HG03175 (cell line): ENCODE data around the gene VPS37C.

Experiments used
- ATAC-seq: cut with Tn5 transposase; IDR thresholded peaks from one replicate; pipeline ENCODE4 v1.9.1; 2021; ENCODE audit warnings: mild to moderate bottlenecking, moderate library complexity; ENCODE audit not compliant: unreplicated experiment

VPS37C gene

DNA sequence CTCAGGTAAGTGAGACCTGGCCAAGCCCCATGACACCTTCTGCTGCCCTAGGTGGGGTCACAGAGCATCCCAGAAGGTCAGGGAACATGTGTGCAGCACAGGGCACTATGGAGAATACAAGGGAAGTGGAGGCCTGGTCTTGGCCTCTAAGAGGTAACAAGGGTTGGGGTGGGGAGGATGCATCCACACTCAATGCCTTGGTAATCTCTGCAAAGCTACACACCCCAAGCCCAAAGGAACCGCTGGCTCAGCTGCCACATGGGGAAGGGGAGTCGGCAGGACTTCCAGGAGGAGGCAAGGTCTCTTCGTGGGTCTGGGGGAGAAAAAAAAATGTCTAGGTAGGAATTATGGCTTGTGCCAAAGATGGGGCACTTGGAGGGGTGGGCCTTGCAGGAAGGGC is 41.7 kb downstream of the VPS37C start:
- no peak for ATAC-seq

GRCh38 chr11:61119055-61119454 is 42.2 kb downstream of the VPS37C start:
- no peak for ATAC-seq

DNA sequence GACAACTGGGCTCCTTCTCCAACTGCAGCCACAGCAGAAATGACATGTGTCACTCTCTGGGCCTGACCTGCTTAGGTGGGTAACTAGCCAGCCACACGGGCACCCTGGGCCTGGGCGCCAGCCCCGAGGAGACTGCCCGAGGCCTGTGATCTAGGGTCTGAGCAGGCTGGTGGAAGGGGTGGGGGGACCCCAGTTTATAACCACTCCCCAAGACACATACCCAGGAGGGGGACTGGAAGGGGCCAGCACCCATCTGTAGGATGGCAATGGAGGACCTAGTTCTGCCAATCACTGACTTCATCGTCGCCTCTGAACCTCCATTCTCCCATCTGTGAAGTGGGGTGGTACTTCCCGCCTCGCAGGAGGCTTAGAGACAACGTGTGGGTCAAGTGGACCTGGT is 42.8 kb downstream of the VPS37C start:
- no peak for ATAC-seq

GRCh38 chr11:61118004-61118403 is 43.2 kb downstream of the VPS37C start:
- ATAC-seq, result no peak

- no peak for ATAC-seq
These were observed 44.1 kb downstream of the VPS37C start for GRCh38 chr11:61117168-61117520.

DNA sequence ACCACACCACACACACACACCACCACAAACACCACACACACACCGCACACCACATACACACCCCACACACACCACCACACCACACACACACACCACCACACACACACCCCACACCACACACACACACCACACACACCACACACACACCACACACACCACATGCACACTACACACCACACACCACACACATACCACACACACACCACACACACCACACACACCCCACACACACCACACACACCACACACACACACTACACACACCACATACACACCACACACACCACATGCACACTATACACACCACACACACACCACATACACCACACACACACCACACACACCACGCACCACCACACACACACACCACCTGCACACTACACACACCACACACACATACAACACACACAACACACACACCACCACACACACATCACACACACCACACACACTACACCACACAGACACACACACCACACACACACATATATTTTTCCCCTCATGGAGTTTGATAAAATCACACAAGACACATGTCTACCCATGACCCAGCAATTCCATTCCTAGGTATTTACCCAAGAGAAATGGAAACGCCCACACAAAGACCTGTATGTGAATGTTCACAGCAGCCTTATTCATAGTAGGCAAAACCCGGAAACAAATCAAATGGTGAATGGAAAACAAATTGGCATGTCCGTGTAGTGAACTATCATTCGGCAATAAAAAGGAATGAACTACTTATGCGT is 44.6 kb downstream of the VPS37C start:
- ATAC-seq, result no peak

DNA sequence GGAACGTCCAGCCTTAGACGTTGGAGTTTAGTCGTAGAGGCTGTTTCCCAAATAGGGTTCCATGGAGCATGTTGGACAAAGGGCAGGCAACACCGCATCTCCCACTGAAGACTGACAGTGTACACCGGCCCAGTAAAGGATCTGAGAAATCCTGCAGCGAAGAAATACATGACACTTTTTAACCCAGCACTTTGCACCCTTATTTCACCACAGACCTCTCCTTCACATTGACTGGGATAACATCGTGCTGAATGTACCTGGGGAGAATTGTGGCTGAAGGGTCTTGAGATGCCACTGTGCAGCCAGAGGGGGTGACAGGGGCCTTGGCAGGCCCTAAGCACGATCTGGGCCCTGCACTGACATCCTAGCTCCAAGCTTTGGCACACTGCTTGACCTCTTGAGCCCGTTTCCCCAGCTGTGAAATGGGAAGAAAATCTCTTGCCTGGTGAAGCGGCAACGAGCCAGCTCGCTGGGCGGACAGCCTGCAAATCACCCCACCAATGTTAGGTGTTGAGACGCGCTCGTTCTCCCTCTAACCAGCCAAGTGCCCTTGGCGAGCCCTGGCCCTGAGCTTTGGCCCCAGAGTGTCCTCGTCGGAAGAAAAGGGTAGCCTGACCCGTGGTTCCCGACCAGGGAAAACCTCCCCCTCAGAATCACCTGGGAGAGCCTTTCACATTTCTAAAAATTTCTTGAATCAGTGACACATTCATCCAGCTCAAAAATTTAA is 45.6 kb downstream of the VPS37C start:
- no peak for ATAC-seq

DNA sequence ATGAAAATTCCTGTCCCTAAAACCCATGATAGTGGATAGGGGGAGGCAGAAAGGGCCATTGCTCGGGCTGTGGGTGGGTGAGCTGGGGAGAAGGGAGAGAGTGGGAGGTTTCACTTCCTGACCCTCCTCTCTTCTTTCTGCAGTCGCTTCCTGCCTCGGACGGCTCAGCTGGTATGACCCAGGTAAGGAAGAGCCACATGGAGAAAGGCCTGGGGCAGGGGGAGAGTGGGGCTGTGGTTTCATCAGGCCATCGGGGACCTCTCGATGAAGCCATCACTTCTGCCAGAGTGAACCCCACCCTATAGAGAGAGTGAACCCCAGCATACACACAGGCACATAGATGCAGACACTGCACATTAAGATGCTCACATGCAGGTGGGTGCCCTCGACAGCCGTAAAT is 46.3 kb downstream of the VPS37C start:
- no peak for ATAC-seq

GRCh38 chr11:61113201-61113600 is 48.0 kb downstream of the VPS37C start:
- no peak for ATAC-seq

DNA sequence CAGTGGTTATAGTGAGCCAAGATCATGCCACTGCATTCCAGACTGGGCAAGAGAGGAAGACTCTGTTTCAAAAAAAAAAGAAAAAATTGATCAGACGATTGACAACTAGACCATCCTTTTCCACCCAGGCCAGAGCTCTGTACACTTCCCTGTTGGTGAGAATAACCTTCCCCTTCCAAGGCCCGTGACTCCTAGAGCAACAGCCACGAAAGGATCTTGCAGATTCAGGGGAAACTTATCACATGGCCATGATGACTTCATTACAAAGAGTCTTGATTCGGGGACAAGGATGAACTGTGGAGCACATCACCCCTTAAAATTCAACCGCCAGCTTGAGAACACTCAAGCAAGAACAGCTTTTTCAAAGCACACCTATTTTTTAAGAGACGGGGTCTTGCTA is 48.7 kb downstream of the VPS37C start:
- ATAC-seq, result no peak

DNA sequence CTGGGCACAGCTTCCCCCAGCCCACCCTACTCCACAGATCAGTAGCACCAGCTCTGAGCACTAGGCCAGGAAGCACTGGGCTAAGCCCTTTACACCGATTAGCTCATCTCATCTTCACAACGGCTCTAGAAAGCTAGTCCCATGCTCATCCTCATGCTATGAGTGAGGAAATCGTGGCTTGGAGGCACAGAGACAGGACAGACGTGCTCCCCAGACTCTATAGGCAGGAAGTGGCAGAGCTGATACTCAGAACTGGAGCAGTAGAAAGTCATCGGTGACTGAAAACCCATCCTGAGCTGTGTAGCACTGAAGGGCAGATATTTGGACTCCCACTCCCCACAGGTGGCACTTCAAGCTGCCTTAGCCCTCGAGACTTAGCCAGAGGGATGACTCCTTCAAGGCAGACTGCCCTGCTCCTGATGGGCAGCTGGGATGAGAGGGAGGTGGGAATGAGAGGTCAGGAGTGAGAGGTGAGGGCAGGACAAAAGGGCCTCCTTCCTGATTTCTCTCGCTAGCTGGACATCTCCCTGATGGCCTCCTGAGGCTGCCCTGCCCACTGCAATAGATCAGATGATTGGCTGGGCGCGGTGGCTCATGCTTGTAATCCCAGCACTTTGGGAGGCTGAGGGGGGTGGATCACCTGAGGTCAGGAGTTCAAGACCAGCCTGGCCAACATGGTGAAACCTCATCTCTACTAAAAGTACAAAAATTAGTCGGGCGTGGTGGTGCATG is 49.3 kb downstream of the VPS37C start:
- no peak for ATAC-seq

- ATAC-seq, result no peak
These were observed 50.2 kb downstream of the VPS37C start for GRCh38 chr11:61111050-61111435.

- no peak for ATAC-seq
These were observed 50.8 kb downstream of the VPS37C start for GRCh38 chr11:61110255-61111049.

GRCh38 chr11:61109671-61110070 is 51.6 kb downstream of the VPS37C start:
- ATAC-seq, result no peak

- ATAC-seq, result no peak
These were observed 52.2 kb downstream of the VPS37C start for GRCh38 chr11:61108847-61109585.

DNA sequence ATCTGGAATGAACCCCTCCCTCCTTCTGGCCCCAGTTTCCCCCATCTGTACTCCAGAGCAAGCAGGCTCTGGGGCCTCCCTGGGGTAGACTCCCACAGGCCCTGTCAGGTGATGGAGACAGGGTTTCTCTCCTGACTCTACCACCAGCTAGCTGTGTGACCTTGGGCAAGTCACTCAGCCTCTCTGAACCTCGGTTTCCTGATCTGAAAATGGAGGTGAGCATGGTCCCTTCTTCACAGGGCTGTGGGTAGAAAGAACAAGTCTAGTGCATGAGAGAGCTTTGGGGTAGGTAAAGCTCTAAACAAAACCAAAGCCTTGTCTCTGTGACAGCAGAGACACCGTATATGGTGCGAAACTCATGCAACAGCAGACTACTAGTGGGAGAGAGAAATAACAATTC is 53.3 kb downstream of the VPS37C start:
- no peak for ATAC-seq

DNA sequence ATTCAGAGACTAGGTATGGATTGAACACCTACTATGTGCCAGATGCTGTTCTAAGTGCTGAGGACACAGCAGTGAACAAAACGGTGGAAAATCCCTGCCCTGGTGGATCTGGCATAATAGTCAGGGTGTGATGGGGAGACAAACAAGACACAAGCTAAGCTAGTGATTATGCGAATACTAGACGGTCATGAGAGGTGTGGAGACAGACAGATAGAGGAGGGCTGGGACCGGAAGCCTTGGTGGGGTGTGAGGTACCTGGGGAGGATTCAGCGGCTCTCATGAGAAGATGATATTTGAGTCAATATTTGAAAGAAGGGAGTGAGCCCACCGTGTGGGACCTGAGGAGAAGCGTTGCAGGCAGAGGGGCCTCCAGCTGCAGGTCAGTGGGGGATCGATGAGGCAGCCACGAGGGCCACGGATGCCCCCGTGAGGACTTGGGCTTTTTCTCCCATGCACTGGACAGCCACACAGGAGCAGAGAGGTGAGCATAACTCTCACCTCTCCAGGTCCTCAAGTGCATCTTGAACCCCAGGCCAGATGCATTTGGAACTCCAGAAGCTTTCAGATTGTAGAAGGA is 54.2 kb downstream of the VPS37C start:
- ATAC-seq, result no peak

DNA sequence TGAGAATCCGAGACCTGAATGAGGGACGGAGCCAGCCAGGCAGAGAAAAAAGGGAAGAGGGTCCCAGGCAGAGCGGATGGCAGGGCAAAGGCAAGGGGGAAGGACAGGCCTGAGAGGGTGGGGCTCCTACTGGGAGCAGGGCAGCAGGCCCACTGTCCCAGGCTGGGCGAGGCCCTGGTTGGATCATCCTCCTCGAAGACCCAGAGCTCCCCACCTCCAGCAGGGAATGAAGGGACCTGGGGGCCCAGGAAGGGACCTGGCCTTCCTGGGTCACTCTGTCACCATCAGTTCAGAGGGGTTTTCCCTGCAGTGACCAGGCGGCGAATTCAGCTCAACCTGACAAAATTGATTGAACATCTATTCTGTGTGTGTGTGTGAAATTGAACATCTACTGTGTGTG is 54.9 kb downstream of the VPS37C start:
- ATAC-seq, result no peak

- no peak for ATAC-seq
These were observed 56.3 kb downstream of the VPS37C start for GRCh38 chr11:61104963-61105362.

DNA sequence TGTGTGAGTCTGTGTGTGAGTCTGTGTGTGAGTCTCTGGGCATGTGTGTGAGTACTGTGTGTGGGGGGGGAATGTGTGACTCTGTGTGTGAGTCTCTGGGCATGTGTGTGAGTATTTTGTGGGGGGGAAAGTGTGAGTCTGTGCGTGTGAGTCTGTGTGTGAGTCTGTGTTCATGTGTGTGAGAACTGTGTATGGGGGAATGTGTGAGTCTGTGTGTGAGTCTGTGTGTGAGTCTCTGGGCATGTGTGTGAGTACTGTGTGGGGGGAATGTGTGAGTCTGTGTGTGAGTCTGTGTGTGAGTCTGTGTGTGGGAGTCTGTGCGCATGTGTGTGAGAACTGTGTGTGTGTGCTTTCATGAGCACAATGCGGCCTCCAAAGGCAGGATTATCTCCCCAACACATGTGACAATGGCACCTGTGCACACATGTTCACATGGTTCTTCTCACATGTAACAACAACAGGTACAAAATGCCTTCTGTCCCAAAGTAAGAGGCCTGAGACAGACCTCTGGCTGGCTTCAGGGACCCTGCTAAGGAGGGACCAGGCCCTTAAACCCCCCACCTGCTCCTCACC is 57.3 kb downstream of the VPS37C start:
- no peak for ATAC-seq
